GM23338 (cell line): ENCODE data around the gene BCHE. TPM values are rescaled to one million over a fixed set of nuclear protein-coding genes. Genes with fewer than 3 reads are reported as not detected.
A peak's percentile ranks its signal among the peaks of the same experiment; 100 is the strongest.

Experiments used
- ATAC-seq: fragments of 200-7000 bp; cut with Tn5 transposase; 3 replicates; pipeline ENCODE4 v1.9.1; 2020
- DNase-seq: peaks from one replicate; pipeline ENCODE4 v3.0.0-alpha.2; 2015; ENCODE audit warnings: low spot score
- H2AFZ ChIP-seq: fragments of 200-600 bp; sonication (generic); 2 replicates; pipeline ENCODE4 v1.8.0; 2016; ENCODE audit warnings: antibody characterized with exemption, mild to moderate bottlenecking, moderate library complexity
- H3F3A ChIP-seq: fragments of 200-600 bp; sonication (generic); replicated peaks from 2 replicates; pipeline ENCODE4 v1.8.0; 2017; ENCODE audit warnings: antibody characterized with exemption, mixed run types, low read depth
- H3K27ac ChIP-seq: fragments of 200-600 bp; sonication (generic); 2 replicates; pipeline ENCODE4 v1.6.1; 2016; ENCODE audit warnings: low read depth
- H3K27me3 ChIP-seq: fragments of 200-600 bp; sonication (generic); 2 replicates; pipeline ENCODE4 v1.8.0; 2016; ENCODE audit warnings: mild to moderate bottlenecking, mixed run types, moderate library complexity; ENCODE audit not compliant: insufficient read depth
- H3K36me3 ChIP-seq: fragments of 200-600 bp; sonication (generic); 2 replicates; pipeline ENCODE4 v1.8.0; 2016; ENCODE audit warnings: mild to moderate bottlenecking; ENCODE audit not compliant: insufficient read depth
- H3K4me1 ChIP-seq: fragments of 200-600 bp; sonication (generic); 2 replicates; pipeline ENCODE4 v1.8.0; 2016; ENCODE audit warnings: mild to moderate bottlenecking, moderate library complexity; ENCODE audit not compliant: insufficient read depth
- H3K4me2 ChIP-seq: fragments of 200-600 bp; sonication (generic); 2 replicates; pipeline ENCODE4 v1.7.1; 2017; ENCODE audit warnings: mixed run types
- H3K4me3 ChIP-seq: fragments of 200-600 bp; sonication (generic); 2 replicates; pipeline ENCODE4 v1.6.1; 2016; ENCODE audit warnings: mixed run types
- H3K79me2 ChIP-seq: fragments of 200-600 bp; sonication (generic); replicated peaks from 2 replicates; pipeline ENCODE4 v1.8.0; 2017; ENCODE audit warnings: mild to moderate bottlenecking; ENCODE audit not compliant: insufficient read depth
- H3K9me2 ChIP-seq: fragments of 200-600 bp; sonication (generic); 2 replicates; pipeline ENCODE4 v1.8.0; 2017; ENCODE audit not compliant: insufficient read depth
- H4K20me1 ChIP-seq: fragments of 200-600 bp; sonication (generic); replicated peaks from 2 replicates; pipeline ENCODE4 v1.8.0; 2017; ENCODE audit warnings: mild to moderate bottlenecking; ENCODE audit not compliant: insufficient read depth
- H3K27ac Mint-ChIP-seq: 2 replicates; pipeline ENCODE4 v1.8.0; 2020; ENCODE audit warnings: inconsistent platforms, mild to moderate bottlenecking, moderate library complexity, mixed read lengths
- H3K27me3 Mint-ChIP-seq: 3 replicates; pipeline ENCODE4 v1.8.0; 2022; ENCODE audit warnings: low read depth, mild to moderate bottlenecking, moderate library complexity, mixed read lengths, inconsistent platforms; ENCODE audit not compliant: insufficient read depth, poor library complexity
- H3K36me3 Mint-ChIP-seq: 3 replicates; pipeline ENCODE4 v1.8.0; 2021; ENCODE audit warnings: low read depth, mild to moderate bottlenecking, inconsistent platforms, moderate library complexity, mixed read lengths
- H3K4me1 Mint-ChIP-seq: 3 replicates; pipeline ENCODE4 v1.8.0; 2020; ENCODE audit warnings: mild to moderate bottlenecking, inconsistent platforms, mixed read lengths
- H3K4me3 Mint-ChIP-seq: 3 replicates; pipeline ENCODE4 v1.8.0; 2021; ENCODE audit warnings: moderate library complexity, mild to moderate bottlenecking, inconsistent platforms, mixed read lengths
- H3K9me3 Mint-ChIP-seq: 3 replicates; pipeline ENCODE4 v1.8.0; 2020; ENCODE audit warnings: moderate library complexity, mild to moderate bottlenecking, inconsistent platforms, mixed read lengths
- CREB1 ChIP-seq: fragments of 250-450 bp; sonication (Bioruptor Pico); IDR thresholded peaks from 2 replicates; pipeline ENCODE4 v1.5.0; 2020; ENCODE audit warnings: low read depth, mild to moderate bottlenecking, moderate library complexity
- EZH2 ChIP-seq: fragments of 200-600 bp; sonication (generic); IDR thresholded peaks from one replicate; pipeline ENCODE4 v1.8.0; 2017; ENCODE audit warnings: antibody characterized with exemption, mild to moderate bottlenecking, low read depth; ENCODE audit not compliant: unreplicated experiment
- EZH2phosphoT487 ChIP-seq: fragments of 200-600 bp; sonication (generic); IDR thresholded peaks from one replicate; pipeline ENCODE4 v1.8.1; 2018; ENCODE audit warnings: antibody characterized with exemption; ENCODE audit not compliant: unreplicated experiment
- JUNB ChIP-seq: IDR thresholded peaks from one replicate; pipeline ENCODE4 v1.6.1; 2016; ENCODE audit warnings: antibody characterized with exemption; ENCODE audit not compliant: unreplicated experiment
- NANOG ChIP-seq: IDR thresholded peaks from 2 replicates; pipeline ENCODE4 v1.6.1; 2016; ENCODE audit warnings: antibody characterized with exemption, borderline replicate concordance
- POLR2AphosphoS5 ChIP-seq: IDR thresholded peaks from 2 replicates; pipeline ENCODE4 v1.6.1; 2016; ENCODE audit warnings: antibody characterized with exemption, low read depth
- STAT1 ChIP-seq: IDR thresholded peaks from one replicate; pipeline ENCODE4 v1.6.1; 2016; ENCODE audit warnings: antibody characterized with exemption; ENCODE audit not compliant: unreplicated experiment
- ZNF114 ChIP-seq: fragments of 250-450 bp; sonication (Bioruptor Pico); IDR thresholded peaks from 2 replicates; pipeline ENCODE4 v1.5.0; 2020; ENCODE audit warnings: mild to moderate bottlenecking, moderate library complexity
- ZNF331 ChIP-seq: fragments of 250-450 bp; sonication (Bioruptor Pico); IDR thresholded peaks from 2 replicates; pipeline ENCODE4 v1.5.0; 2020; ENCODE audit warnings: low read depth, mild to moderate bottlenecking, moderate library complexity
- long read RNA-seq: library from polyadenylated mRNA; unstranded; transcript quantifications from one replicate; pipeline ENCODE4 v2.0.0, GENCODE V29; 2020; ENCODE audit not compliant: unreplicated experiment
- polyA plus RNA-seq: library from polyadenylated mRNA; unstranded; fragments of >200 nt; fragmentation: Nextera tagmentation; extraction: Ambion mirVana; gene quantifications from 2 replicates; pipeline ENCODE4 v1.2.1, GENCODE V29; 2016
- total RNA-seq: library from RNA; depleted of rRNA; stranded (reverse); fragments of >200 nt; shearing (Covaris generic); gene quantifications from 2 replicates; pipeline ENCODE4 v1.2.3, GENCODE V29; 2014; rRNA removed
- TF ChIP-seq, protein P1 (sequence below), 2 experiments: fragments of 200-600 bp in 1 of 2; sonication (generic) in 1 of 2; conservative IDR thresholded peaks; 2 replicates each; pipeline versions ENCODE4 v1.5.1 to v1.6.1; 2016 to 2017; ENCODE audit warnings: antibody characterized with exemption in 2 of 2, low read depth in 2 of 2, mild to moderate bottlenecking in 2 of 2, moderate library complexity in 1 of 2
- TF ChIP-seq, protein P2 (sequence below): IDR thresholded peaks from one replicate; pipeline ENCODE4 v1.6.1; 2018; ENCODE audit warnings: antibody characterized with exemption; ENCODE audit not compliant: unreplicated experiment
- TF ChIP-seq, protein P3 (sequence below): IDR thresholded peaks from 2 replicates; pipeline ENCODE4 v1.6.1; 2016; ENCODE audit warnings: antibody characterized with exemption

Gene BCHE
- 0.58 and 0.73 TPM in 2 replicates for total RNA-seq
- polyA plus RNA-seq = 0.92 and 1.1 TPM in 2 replicates
- long read RNA-seq, partial matches to known transcripts = 0 of 2 reads
- long read RNA-seq, other reads (novel, unspliced or antisense) = 0 of 2 reads

DNA sequence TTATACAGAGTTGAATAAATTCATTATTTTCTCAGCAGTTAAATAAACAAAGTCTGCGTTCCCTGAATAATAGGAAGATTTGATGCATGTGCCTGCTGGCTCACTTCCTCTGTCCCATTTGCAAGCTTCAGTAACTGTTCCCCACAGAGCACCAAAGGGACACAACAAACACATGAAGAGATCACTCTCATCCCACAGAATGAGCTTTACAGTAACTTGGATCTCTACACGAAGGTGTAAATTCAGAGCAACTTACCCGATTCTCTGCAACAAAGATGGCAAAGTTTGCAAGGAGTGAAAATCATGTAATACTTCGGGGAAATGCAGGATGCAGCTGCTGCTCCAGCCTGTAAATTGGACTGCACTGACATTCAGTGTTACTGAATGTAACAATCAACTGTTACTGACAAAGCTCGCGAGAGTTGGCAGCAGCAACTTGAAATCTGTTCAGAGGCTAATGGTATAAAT is at the start of gene BCHE:
Gene BCHE (minus strand): TSS at position 366 of the 468 bp plus-strand sequence. CDS start 6,390 bp downstream, outside the sequence.
- no peaks in the 10 kb centered on the region for H3K79me2 ChIP-seq
- DNase-seq (peak; percentile 40), ATAC-seq (peak; percentile 88)
- H3K4me3 Mint-ChIP-seq = peak within 1 kb of the TSS; percentile 67
- no peaks in the 10 kb centered on the region for H3F3A ChIP-seq
- H3K36me3 ChIP-seq = no peaks in the 10 kb centered on the region
- H3K27ac Mint-ChIP-seq = peak within 1 kb of the TSS; percentile 92
- H3K4me3 ChIP-seq = peak within 1 kb of the TSS; percentile 17; the same call in 1 of the 2 replicates
- peak within 1 kb of the TSS; percentile 35 for H3K4me2 ChIP-seq
- H2AFZ ChIP-seq = peak within 1 kb of the TSS; percentile 56; the same call in 1 of the 2 replicates
- H3K9me2 ChIP-seq = no peaks in the 10 kb centered on the region
- H3K4me1 Mint-ChIP-seq = peaks cover 21% of the 10 kb centered on the region
- no peaks in the 10 kb centered on the region for H4K20me1 ChIP-seq
- no peak within 1 kb of the TSS for H3K27ac ChIP-seq
- no peaks in the 10 kb centered on the region; the same call in 1 of the 2 replicates for H3K4me1 ChIP-seq
- no peaks in the 10 kb centered on the region for H3K27me3 ChIP-seq
- TF ChIP-seq NANOG (no peak), EZH2phosphoT487 (no peak), ZNF114 (CRISPR knock-in tag) (no peak), EZH2 (no peak), JUNB (no peak), POLR2AphosphoS5 (no peak), CREB1 (CRISPR knock-in tag) (no peak), STAT1 (no peak), ZNF331 (CRISPR knock-in tag) (no peak)
- TF ChIP-seq, protein P1, sequence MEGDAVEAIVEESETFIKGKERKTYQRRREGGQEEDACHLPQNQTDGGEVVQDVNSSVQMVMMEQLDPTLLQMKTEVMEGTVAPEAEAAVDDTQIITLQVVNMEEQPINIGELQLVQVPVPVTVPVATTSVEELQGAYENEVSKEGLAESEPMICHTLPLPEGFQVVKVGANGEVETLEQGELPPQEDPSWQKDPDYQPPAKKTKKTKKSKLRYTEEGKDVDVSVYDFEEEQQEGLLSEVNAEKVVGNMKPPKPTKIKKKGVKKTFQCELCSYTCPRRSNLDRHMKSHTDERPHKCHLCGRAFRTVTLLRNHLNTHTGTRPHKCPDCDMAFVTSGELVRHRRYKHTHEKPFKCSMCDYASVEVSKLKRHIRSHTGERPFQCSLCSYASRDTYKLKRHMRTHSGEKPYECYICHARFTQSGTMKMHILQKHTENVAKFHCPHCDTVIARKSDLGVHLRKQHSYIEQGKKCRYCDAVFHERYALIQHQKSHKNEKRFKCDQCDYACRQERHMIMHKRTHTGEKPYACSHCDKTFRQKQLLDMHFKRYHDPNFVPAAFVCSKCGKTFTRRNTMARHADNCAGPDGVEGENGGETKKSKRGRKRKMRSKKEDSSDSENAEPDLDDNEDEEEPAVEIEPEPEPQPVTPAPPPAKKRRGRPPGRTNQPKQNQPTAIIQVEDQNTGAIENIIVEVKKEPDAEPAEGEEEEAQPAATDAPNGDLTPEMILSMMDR (conservative IDR thresholded peaks at IDR 0.05; ENCODE audit: low read depth in 2 of 2) = no peak
- TF ChIP-seq, protein P2, sequence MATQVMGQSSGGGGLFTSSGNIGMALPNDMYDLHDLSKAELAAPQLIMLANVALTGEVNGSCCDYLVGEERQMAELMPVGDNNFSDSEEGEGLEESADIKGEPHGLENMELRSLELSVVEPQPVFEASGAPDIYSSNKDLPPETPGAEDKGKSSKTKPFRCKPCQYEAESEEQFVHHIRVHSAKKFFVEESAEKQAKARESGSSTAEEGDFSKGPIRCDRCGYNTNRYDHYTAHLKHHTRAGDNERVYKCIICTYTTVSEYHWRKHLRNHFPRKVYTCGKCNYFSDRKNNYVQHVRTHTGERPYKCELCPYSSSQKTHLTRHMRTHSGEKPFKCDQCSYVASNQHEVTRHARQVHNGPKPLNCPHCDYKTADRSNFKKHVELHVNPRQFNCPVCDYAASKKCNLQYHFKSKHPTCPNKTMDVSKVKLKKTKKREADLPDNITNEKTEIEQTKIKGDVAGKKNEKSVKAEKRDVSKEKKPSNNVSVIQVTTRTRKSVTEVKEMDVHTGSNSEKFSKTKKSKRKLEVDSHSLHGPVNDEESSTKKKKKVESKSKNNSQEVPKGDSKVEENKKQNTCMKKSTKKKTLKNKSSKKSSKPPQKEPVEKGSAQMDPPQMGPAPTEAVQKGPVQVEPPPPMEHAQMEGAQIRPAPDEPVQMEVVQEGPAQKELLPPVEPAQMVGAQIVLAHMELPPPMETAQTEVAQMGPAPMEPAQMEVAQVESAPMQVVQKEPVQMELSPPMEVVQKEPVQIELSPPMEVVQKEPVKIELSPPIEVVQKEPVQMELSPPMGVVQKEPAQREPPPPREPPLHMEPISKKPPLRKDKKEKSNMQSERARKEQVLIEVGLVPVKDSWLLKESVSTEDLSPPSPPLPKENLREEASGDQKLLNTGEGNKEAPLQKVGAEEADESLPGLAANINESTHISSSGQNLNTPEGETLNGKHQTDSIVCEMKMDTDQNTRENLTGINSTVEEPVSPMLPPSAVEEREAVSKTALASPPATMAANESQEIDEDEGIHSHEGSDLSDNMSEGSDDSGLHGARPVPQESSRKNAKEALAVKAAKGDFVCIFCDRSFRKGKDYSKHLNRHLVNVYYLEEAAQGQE = no peak
- TF ChIP-seq, protein P3, sequence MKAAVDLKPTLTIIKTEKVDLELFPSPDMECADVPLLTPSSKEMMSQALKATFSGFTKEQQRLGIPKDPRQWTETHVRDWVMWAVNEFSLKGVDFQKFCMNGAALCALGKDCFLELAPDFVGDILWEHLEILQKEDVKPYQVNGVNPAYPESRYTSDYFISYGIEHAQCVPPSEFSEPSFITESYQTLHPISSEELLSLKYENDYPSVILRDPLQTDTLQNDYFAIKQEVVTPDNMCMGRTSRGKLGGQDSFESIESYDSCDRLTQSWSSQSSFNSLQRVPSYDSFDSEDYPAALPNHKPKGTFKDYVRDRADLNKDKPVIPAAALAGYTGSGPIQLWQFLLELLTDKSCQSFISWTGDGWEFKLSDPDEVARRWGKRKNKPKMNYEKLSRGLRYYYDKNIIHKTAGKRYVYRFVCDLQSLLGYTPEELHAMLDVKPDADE = no peak
- H3K9me3 Mint-ChIP-seq = no peaks in the 10 kb centered on the region
- H3K27me3 Mint-ChIP-seq = no peaks in the 10 kb centered on the region
- H3K36me3 Mint-ChIP-seq = no peaks in the 10 kb centered on the region
